ENCODE results near the gene EVX1.

EVX1 gene

DNA sequence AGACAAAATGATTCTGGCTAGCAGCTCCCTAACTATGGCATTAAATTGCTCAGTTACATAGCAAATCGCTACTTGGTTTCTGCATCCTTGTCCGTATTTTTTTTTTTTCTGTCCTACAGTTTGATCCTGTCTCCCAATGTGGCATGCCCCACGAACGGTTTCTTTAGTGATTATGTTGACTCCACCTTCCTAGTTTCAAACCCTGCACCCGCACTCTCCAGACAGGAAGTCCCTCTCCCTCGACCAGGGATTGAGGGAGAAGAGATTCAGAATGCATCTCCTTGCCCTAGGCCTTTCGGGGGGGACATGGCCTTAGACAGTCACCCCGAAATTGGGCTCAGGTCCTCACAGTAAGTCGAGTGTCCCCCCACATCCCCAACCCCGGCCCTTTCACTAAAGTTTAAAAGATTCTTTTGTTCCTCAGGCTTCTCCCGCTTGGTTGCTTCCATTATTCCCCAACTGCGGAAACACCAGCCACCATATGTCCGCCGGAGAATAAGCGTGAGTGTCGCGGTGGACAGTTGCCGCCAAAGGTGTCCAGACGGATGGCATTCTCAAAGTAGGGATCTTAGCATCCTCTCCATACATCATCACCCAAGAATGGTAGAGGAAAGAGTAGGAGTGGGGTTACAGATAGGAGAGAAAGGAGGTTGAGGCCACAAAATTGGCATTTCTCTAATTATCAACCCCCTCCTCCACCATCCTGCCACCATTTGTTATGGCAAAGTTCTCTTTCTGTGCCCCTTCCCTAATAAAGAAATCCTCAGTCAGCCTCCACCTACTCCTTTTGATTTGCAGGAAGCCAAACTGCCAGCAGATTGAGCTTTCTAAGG lies 7.3 kb downstream of the EVX1 start:
- no peak for DNase-seq (ENCODE audit: low read depth)

- no peak for DNase-seq (ENCODE audit: low read depth)
Measured at GRCh38 chr7:27250557-27251070, 8.0 kb downstream of the EVX1 start.

DNA sequence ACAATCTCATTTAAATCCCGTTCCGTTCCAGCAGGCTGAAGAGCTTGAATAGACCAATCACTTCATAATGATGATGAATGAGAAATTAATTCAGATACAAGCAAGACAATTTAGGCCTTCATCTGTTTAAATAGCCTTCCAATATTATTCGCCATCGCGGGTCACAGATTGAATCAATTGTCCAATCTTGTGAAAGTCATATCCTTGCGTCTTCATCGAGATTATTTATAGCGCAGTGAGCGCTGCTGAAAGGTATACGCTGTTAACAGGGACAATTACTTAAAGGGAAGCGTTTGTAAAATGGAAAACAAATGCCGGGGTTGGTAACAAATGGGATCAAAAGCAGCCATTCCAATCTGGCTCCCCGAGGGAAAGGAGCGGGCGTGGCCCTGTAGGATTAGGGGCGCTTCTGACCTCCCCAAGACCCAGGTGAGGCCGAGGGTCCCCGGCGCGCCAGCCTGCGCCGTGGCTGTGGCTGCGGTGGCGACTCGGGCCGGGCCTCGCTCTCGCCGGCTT lies 8.6 kb downstream of the EVX1 start:
- DNase-seq (ENCODE audit: low read depth), result no peak

DNA sequence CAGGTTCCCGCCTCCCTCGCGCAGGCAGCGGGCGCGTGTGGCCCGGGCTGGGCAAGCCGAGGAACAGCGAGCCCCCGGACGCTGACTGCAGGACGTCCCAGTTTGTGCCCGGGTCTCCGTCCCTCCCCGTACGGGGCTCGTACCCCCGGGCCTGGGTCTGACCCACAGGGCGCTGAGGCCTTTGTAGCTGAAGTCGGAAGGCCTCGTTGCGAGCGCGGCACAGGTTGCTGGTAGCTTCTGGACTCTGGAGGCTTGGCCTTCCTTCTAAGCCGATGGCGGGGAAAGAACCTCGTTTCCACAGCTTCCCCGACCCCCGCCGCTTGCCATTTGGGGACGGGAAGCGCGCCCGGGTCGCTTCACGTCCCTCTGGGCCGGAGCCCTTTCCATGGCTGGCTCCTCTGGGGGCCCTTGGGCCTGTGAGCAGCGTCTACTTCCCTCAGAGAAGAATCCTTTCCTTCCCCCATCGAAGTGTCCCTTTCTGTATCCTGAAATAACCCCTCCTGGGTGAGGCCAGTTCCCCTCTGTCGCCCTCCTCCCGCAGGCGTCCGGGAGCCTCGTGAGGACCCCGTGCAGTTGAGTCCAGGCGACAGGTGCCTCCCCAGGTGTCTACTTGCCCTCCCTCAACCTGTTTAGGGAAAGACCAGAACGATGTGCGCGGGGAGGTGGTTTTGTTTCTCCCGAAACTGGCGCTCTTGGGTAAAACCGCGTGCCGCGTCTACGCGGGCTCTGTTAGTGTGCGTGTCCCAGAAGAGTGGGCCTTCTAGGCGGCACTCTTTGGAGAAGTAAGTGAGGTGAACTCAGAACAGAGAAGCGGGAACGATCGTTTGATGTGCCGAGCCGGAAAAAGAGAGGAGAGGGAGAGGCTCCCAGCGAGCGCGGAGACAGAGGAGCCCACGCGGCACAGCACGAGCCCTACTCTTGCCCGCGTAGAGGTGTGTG lies 9.3 kb downstream of the EVX1 start:
- no peak for DNase-seq (ENCODE audit: low read depth)

DNA sequence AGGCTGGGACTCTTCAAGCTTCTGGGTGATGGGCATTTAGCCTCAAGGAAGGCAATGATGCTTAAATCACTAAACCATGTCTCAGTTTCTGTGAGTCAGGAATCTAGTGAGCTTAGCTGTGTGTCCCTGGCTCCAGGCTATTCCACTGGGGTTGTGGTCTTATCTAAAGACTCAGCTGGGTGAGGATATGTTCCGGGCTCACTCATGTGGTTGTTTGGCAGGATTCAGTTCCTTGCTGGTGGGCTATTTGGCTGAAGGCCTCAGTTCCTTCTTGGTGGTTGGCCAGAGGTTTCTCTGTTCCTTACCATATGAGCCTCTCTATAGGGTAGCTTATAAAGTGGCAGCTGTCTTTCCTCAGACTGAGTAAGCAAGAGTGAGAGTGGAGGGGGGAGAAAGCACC lies 12.0 kb downstream of the EVX1 start:
- DNase-seq (ENCODE audit: low read depth), result no peak

DNA sequence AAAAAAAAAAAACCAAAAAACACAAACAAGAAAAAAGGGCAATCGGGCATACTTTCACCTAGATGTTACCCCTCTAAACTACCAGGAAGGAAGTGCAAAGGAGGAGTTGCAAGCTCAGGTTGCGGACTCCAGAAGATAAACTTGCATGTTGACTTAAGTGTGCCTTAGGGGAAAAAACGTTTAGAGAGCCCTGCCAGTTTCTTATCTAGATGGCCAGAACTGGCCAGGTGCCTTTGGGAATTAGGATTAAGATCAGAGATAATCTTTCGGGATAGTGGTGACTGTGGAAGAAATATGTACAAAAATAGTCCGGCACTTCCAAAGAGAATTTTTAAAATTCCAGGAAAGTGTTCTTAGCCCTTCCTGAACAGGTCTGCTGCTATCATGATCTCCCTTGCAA lies 17.6 kb downstream of the EVX1 start:
- DNase-seq (ENCODE audit: low read depth), result no peak

DNA sequence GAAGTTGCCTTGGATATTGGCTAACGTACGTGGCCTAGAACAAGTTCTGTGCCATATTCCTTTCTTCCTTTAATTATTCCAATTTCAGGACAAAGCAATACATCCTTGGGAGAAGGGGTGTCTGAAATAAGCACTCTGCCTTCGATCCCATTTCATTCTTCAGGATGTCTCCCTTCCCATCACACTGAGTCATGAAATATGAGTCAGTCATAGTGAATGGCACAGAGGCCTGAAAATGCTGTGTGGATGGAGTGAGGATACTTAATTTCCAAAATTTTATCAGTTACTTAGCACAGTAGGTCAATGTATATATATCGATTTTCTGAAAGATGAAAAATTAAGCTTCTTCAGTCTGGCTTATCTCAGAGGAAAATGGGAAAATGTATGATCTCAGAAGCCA lies 19.5 kb downstream of the EVX1 start:
- DNase-seq (ENCODE audit: low read depth), result no peak

GRCh38 chr7:27263781-27264180 lies 21.2 kb downstream of the EVX1 start:
- DNase-seq (ENCODE audit: low read depth), result no peak

DNA sequence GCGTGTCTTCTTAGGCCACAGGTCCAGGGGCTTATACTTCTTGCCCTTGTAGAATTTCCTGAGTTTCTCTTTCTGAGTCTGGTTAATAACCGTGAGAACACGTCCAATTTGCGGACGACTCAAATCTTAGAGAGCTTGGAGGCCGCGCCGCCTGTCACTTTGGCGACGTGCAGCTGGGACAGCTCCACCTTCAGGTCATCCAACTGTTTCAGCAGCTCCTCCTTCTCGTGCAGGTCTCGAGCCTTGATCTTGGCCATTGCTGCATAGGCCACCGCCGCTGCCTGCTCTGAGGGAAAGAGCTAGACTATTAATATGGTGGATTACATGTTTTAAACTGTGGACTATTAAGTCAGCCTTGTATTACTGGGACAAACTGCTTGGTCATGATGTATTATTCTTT lies 26.9 kb downstream of the EVX1 start:
- no peak for DNase-seq (ENCODE audit: low read depth)

GRCh38 chr7:27271384-27271783 lies 28.8 kb downstream of the EVX1 start:
- DNase-seq (ENCODE audit: low read depth), result no peak

DNA sequence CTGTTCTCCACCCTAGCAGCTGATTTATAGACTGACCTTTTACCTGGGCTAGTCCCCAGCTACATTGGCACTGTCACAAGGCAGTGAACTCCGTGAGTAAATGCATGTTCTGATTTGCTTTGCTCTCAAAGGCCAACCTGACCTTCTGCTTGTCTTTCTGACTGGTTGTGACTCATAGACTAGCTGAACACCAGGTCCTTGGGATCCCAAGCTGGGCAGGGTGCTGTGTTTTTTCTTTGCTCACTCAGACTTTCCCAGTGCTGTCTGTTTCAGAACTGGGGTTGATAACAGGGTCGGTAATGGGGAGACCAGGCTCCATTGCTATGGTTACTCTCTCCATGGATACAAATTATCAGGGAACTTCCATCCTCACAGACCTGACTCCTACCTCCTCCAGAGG lies 35.0 kb downstream of the EVX1 start:
- DNase-seq (ENCODE audit: low read depth), result no peak

- no peak for DNase-seq (ENCODE audit: low read depth)
Measured at GRCh38 chr7:27283558-27283957, 41.0 kb downstream of the EVX1 start.

DNA sequence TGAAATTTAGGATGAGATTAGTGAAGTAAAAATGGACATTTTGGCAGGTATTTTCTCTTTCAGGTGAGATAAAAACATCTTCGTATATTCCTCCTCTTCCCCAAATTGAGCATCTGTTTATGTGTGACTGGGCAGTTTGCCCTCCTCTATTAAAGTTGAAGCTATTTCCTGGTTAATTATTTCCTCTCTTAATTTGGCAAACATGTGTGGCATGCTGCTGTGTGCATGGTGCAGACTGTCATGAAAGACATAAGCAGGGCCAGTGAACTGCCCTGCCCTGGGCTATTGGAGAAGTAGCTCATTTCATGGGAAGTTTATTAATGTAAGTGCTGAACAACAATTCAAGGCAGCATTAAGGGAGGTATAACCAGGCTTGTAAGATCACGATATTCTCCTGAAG lies 52.6 kb downstream of the EVX1 start:
- no peak for DNase-seq (ENCODE audit: low read depth)

GRCh38 chr7:27297356-27297755 lies 54.8 kb downstream of the EVX1 start:
- DNase-seq (ENCODE audit: low read depth), result no peak
